ENCODE measurements around the gene SLC14A1.

SLC14A1 gene

DNA sequence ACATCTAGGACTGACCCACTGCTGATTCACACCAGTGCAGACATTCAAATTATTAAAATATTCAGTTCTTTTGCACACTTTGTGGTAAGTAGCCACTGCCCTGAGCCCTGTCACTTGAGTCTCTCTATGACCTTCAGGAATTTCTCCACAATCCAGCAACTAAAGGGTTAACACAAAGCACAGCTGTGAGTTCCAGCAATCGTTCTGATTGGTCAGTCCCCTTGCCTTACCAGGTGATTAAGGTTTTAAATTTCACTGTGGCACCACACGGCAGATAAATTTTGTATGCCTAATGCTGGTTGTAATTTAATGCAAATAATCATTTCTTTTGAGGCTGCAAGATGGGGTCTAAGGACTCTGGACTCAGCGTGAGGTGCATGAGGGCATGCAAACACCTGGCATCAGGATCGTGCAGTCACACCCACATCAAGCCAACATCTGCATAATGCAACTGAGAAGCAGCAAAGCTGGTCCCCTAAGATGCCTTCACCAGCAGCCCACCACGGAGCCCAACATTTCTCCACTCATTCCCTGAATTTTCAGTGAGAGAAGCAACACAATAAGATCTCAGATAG is 36.6 kb downstream of the SLC14A1 start:
- DNase-seq (ENCODE audit: low read depth), result no peak
- no peak for TF ChIP-seq CTCF (IDR thresholded peaks at IDR 0.05; ENCODE audit: insufficient read depth, low read depth, low read length, missing control alignments)
- no peak overlapping the region for H3K4me3 ChIP-seq (ENCODE audit: low read length)

GRCh38 chr18:45761512-45762114 is 37.6 kb downstream of the SLC14A1 start:
- no peak for TF ChIP-seq CTCF (IDR thresholded peaks at IDR 0.05; ENCODE audit: insufficient read depth, low read depth, low read length, missing control alignments)
- no peak overlapping the region for H3K4me3 ChIP-seq (ENCODE audit: low read length)
- DNase-seq (ENCODE audit: low read depth), result no peak

GRCh38 chr18:45764000-45764686 is 40.2 kb downstream of the SLC14A1 start:
- TF ChIP-seq CTCF (IDR thresholded peaks at IDR 0.05; ENCODE audit: insufficient read depth, low read depth, low read length, missing control alignments), result no peak
- no peak overlapping the region for H3K4me3 ChIP-seq (ENCODE audit: low read length)

GRCh38 chr18:45765796-45766195 is 41.8 kb downstream of the SLC14A1 start:
- TF ChIP-seq CTCF (IDR thresholded peaks at IDR 0.05; ENCODE audit: insufficient read depth, low read depth, low read length, missing control alignments), result no peak
- H3K4me3 ChIP-seq (ENCODE audit: low read length), result no peak overlapping the region
- DNase-seq (ENCODE audit: low read depth), result no peak

More at GRCh38 chr18:45764000-45764686, 40.2 kb downstream of the SLC14A1 start:
- DNase-seq (ENCODE audit: low read depth), result peak; percentile 41

GRCh38 chr18:45771587-45772480 is 47.9 kb downstream of the SLC14A1 start:
- TF ChIP-seq CTCF (IDR thresholded peaks at IDR 0.05; ENCODE audit: insufficient read depth, low read depth, low read length, missing control alignments), result no peak
- no peak overlapping the region for H3K4me3 ChIP-seq (ENCODE audit: low read length)
- no peak for DNase-seq (ENCODE audit: low read depth)

- no peak overlapping the region for H3K4me3 ChIP-seq (ENCODE audit: low read length)
- TF ChIP-seq CTCF (IDR thresholded peaks at IDR 0.05; ENCODE audit: insufficient read depth, low read depth, low read length, missing control alignments), result no peak
- DNase-seq (ENCODE audit: low read depth), result peak; percentile 72
These were observed 50.1 kb downstream of the SLC14A1 start for GRCh38 chr18:45774065-45774521.
